DMS79 (cell line): ENCODE measurements around the gene EIF4EBP3.
A peak's percentile ranks its signal among the peaks of the same experiment; 100 is the strongest.

Source experiments
- DNase-seq: peaks from one replicate; lab custom pipeline; 2025; lab: John Stamatoyannopoulos, UW

Gene EIF4EBP3

DNA sequence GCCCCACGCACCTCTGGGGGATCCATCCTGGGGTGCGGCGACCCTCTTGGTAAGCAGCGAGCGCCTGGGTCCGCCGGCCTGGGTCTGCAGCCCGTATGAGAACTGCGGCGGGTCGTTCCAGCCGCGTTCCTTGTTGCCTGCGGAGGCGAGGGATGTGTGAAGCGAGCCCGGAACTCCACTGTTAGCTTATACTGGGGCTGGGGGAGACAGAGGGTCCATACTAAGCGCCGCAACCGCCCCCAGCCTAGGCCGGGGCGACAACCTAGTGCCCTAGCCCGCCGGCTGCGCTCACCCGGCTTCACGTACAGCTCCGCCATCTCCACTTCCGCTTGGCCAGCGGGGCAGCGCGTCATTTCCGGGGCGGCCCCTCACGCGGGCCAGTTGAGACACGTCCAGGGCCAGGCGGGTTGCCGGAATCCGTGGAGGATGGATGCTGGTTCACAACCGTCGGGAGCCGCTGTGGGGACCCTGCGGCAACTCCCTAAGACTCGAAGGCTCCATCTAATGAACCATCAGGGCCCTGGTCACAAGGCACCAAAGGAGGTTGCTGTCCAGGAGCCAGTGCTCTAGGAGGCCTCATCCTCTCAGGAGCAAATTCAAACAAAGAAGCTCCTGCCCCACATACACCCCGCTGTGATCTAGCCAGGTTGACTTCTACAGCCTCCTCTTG, 9.8 kb downstream of the EIF4EBP3 start, which contains the start of gene SRA1:
Gene SRA1, minus strand, starts transcription at position 338 of the 670 bp plus-strand sequence. Its CDS starts 21 bp downstream, at position 317.
- peak; percentile 68 for DNase-seq

DNA sequence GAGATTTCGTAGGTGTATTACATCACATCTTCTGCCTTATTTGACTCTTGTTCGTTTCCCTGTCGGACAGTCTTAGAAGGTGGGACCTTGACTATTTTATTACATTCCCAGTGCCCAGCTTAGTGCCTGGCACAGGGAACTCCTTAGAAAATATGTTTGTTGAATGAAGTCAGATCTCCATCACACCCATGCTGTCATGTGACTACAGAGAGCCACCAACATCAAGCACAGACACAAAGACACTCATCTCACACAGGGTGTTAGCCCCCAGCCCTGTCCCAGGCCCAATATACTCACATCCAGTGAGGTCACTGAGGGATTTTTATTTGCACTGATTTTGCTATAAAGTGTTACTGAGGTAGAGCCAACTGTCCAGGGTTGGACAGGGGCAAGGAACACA, 10.5 kb downstream of the EIF4EBP3 start:
- DNase-seq = no peak

DNA sequence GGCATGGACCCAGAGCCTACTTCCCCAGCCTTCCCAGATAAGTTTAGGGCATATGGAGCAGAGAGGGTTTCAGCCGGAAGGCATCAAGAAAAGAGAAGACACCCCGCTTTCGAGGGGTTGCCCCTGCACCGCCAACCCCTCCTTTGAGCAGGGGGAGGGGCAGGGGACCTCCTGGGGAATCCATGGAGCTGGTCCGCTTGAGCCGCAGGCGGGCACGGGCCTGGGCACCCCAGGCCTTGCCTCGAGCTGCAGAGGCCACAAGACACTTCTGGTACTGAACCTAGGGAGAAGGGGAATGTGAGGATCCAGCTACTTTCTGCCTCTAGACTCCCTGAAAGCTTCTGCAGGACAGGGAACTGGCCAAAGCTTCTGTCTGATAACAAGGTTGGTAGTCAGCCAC, 11.1 kb downstream of the EIF4EBP3 start:
- DNase-seq = no peak

DNA sequence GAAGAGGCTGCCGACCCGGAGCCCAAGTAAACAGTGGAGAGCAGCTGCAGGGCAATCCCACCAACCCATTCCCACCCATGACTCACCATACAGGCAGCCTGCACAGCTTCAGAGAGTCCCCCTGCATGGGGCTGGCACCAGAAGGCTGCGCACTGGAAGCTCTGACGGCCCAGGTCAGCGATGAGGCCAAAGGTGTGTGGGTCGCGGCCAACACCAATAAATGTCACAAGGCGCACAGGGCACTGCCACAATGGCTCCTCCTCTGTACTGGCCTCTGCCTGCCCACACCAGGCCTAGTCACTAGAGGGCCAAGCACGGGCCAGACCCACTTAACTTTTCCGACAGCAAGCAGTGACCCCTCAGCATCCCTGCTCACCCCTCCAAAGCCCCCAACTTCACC, 12.8 kb downstream of the EIF4EBP3 start:
- no peak for DNase-seq

DNA sequence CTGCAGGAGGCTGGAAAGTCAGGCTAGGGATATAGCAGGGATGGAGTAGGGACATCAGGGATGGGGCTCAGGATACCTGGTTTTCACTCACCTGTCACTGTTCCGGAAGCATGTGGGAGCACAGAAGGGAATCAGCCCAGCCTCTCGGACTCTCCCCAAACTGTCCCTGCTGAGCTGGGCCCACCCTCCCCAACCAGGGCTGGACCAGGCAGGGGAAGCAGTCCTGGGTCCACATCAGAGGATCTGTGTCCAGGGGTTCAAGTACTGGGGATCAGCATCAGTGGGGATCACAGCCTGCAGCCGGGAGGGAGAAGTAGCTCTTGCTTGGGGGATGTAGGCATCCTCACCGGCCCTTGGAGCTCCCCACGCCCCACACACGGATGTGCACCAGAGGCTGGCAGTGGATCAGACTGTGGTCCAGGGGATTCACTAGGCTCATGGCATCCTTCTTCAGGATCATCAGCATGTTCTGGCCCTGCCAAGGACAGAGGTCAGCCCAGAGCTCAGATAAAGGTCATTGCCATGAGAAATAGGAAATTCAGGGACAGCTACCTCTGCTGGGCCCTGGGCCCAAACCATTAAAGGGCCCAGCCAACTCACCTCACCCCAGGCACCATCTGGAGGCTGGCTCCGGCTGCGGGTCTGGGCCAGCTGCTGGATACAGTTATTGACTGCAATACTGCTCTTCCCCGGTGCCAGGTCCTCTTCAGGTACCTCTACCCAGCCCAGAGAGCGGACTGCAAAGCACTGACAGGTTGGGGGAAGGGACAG, 14.5 kb downstream of the EIF4EBP3 start:
- no peak for DNase-seq

DNA sequence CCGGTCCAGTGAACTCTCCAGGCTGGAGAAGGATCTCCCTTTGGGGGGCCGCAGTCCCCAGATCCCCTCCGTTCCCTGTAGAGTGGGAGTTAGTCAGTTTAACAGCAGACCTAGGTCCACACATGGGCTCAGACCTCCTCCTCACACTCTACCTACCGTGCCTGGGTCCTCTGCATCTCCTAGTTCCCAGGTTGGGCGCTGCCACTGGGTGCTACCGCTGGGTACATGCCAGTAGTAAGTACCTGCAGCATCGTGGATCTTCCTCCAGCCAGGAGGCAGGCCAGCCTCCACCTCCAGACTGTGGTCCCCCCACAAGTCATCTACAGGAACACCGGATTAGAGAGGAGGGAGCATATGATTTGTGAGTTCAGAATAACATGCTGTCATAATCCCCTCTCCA, 16.1 kb downstream of the EIF4EBP3 start:
- no peak for DNase-seq

DNA sequence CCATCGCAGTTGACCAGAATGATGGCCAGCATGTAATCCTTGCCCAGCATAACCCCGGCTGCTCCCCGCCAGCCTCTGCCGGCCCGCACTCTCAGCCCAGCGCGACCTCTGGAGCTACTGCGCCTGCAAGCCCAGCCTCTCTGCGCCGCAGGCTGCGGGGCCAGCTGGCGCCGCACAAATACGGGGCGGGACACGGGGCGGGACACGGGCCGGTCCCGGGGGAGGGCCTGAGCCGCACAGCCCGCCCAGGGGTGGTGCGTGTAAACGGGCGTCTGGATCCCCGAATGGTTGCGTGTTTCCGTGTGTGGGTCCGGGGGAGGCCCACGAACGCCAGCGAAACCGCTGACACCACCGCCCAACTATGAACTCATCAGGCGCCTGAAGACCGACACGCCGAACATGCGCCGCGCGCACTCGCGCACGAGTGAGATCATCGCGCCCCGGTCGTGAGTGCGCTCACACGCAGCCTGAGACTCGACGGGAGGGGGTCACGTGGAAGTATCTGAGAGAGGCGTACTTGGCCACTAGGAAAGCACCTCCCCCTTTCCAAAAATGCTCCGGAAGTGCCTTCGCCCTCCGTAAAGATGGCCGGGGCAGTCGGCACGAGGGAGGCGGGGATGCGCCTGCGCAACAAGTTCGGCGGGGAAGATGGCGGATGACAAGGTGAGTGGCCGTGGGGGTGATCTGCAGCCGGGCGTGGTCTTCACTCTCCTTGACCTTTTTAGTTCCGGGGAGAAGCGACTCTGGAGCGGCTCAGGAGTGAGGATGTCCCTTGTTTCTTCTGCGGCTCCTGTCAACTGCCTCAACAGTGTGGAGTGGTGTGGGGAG, 16.9 kb downstream of the EIF4EBP3 start, which contains the start of the genes APBB3 and SLC35A4:
Gene APBB3, minus strand, starts transcription at position 403 of the 828 bp plus-strand sequence. Its CDS starts 353 bp downstream, at position 50.
Gene SLC35A4, plus strand, starts transcription at position 633 of the 828 bp plus-strand sequence. CDS start 2,342 bp downstream, outside the sequence.
- DNase-seq = peak; percentile 87

DNA sequence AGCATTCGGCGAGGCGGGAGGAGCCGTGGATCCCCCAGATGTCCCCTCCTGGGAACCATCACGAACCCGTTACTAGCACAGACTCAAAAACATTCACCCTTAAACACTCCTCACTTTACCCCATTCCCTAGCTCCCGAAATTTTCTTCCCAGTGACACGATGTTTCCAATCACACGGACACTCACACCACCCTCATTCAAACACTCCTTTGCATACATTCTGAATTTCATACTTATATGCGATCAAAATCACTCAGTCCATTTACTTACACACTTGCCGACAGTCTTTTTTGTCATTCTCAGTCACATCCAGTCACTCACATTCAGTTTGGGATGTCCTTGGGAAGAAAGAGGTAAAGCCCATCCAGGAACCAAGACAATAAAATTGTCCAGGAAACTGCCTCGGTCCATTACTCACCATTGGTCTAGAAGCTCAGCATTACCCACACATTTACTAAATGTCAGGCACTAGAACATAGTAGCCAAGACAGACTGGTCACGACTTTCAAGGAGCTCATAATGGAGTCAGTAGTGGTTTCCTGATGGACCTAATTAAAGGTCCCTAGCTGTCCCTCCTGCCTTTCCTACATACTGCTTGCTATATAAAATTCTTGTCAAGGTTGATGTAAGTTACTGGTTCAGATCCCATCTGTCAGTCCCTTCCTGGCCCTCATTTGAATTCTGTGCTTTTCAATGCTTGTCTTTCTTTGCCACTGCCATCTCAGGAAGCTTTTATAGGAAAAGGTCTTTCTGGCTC, 17.7 kb downstream of the EIF4EBP3 start:
- no peak for DNase-seq

DNA sequence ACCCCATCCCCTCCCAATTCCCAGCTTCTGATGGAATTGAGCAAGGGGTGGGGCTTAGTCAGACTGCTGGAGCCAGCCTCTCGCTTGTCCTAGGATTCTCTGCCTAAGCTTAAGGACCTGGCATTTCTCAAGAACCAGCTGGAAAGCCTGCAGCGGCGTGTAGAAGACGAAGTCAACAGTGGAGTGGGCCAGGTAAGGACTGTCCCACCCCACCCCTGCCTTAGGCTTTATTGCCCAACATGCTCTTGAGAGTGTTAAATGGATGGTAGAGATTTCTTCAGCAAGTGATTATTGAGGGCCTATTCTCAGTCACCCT, 18.3 kb downstream of the EIF4EBP3 start:
- no peak for DNase-seq

DNA sequence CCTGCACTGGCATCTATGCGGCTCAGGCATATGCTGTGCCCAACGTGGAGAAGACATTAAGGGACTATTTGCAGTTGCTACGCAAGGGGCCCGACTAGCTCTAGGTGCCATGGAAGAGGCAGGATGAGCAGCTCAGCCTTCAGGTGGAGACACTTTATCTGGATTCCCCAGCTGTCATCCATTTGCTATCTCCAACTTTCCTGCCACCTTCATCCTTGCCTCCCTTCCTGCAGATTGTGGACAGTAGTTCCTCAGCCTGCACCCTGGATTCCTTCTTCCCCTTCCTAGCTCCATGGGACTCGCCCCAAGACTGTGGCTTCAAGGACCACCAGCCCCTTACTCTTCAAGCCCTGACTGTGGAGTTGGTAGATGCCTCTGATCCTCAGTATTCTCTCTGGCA, 19.2 kb downstream of the EIF4EBP3 start:
- DNase-seq = no peak

DNA sequence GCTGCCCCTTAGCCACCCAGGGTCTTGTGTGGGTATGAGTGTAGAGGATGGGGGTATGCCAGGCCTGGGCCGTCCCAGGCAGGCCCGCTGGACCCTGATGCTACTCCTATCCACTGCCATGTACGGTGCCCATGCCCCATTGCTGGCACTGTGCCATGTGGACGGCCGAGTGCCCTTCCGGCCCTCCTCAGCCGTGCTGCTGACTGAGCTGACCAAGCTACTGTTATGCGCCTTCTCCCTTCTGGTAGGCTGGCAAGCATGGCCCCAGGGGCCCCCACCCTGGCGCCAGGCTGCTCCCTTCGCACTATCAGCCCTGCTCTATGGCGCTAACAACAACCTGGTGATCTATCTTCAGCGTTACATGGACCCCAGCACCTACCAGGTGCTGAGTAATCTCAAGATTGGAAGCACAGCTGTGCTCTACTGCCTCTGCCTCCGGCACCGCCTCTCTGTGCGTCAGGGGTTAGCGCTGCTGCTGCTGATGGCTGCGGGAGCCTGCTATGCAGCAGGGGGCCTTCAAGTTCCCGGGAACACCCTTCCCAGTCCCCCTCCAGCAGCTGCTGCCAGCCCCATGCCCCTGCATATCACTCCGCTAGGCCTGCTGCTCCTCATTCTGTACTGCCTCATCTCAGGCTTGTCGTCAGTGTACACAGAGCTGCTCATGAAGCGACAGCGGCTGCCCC, 19.8 kb downstream of the EIF4EBP3 start:
- DNase-seq = no peak

DNA sequence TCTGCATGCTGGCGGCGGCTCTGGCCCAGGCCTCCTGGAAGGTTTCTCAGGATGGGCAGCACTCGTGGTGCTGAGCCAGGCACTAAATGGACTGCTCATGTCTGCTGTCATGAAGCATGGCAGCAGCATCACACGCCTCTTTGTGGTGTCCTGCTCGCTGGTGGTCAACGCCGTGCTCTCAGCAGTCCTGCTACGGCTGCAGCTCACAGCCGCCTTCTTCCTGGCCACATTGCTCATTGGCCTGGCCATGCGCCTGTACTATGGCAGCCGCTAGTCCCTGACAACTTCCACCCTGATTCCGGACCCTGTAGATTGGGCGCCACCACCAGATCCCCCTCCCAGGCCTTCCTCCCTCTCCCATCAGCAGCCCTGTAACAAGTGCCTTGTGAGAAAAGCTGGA, 20.4 kb downstream of the EIF4EBP3 start:
- DNase-seq = no peak

DNA sequence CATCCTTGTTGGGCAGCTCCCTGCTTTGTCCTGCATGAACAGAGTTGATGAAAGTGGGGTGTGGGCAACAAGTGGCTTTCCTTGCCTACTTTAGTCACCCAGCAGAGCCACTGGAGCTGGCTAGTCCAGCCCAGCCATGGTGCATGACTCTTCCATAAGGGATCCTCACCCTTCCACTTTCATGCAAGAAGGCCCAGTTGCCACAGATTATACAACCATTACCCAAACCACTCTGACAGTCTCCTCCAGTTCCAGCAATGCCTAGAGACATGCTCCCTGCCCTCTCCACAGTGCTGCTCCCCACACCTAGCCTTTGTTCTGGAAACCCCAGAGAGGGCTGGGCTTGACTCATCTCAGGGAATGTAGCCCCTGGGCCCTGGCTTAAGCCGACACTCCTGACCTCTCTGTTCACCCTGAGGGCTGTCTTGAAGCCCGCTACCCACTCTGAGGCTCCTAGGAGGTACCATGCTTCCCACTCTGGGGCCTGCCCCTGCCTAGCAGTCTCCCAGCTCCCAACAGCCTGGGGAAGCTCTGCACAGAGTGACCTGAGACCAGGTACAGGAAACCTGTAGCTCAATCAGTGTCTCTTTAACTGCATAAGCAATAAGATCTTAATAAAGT, 21.1 kb downstream of the EIF4EBP3 start:
- no peak for DNase-seq

DNA sequence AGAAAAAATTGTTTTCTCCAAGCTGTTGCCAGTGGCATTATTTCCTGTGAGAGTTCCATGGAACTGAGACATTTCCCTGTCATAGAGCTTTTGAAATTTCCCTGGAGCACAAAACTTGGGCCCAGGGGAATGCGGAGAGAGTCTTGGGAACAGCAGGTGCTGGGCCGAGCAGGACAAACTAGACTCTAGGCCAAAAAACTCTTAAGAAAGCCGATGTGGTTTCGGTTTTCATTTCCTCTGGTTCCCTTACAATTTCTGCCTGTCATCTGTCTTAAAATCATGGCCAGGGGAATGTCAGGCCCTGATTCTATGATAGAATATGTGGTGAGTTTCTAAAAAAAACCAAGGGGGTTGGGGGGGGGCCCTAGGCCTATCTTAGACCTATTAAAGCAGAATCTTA, 21.7 kb downstream of the EIF4EBP3 start:
- no peak for DNase-seq

DNA sequence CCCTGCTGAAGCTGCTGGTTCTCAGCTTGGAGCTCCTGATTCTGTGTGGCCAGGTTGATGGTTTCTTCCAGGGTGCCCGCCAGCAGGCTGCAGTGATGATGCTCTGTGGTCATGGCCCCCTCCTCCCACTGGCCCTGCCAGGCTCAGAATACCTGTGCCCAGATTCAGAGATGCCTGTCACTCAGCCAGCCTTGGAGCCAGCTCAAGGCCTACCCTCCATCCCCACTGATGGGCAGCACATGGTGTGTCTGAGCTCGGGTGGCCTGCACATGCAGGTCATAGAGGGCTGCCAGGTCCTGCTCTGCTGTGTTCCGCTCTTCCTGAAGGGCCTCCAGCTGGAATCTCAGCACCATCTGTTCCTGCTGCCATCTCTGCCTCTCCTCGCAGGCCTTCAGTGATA, 22.6 kb downstream of the EIF4EBP3 start:
- no peak for DNase-seq

DNA sequence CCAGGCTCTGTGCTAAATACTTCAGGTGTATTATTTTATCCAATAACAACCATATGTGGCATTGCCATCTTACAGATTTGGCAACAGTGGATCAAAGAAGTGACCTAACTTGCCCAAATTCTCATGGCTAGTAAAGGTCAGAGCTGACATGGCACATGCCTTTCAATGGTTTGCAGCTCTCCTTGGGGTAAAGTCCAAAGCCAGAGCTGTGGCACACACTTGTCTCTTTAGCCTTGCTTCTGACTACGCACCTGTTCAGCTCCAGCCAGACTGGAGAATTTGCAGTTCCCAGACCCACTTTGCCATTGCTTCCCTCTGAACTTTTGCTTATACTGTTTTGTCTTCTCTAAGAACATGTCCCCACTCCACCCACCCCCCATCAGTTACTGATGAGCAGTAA, 23.0 kb downstream of the EIF4EBP3 start:
- no peak for DNase-seq

DNA sequence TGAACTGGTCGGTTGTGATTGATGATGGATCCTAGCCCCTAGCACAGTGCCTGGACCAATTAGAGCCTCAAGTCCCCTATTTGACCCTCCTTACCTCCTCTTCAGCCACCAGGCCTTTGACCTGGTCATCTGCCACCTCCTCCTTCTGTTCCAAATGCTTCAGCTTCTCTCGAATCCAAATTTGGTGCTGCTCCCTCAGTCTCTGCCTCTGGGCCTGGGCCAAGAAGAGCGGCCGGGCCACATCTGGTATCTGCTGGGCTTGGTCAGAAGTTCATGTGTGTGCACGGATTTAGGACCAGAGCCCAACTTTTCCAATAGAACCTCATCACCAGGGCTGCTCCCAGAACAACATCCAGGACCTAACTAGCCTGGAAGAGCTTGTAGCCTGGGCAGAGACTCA, 23.6 kb downstream of the EIF4EBP3 start:
- no peak for DNase-seq

DNA sequence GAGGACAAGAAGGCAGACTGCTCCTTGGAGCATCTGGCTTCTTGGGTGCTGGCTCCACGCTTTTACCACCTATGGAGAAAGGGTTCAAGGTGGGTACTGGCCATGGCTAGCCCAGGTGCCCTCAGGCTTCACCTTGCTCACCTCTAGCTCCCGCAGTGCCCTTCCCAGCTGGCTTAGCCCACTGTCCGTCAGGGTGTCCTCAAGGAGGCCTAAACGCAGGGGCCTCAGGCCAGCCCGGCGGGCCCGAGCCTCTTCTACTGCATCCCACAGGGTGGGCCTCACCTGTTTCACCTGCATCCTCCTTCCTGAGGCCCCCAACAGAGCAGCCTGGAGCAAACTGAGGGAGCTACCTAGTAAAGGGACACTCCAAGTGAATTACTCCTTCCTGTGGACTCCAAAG, 26.2 kb downstream of the EIF4EBP3 start:
- no peak for DNase-seq

DNA sequence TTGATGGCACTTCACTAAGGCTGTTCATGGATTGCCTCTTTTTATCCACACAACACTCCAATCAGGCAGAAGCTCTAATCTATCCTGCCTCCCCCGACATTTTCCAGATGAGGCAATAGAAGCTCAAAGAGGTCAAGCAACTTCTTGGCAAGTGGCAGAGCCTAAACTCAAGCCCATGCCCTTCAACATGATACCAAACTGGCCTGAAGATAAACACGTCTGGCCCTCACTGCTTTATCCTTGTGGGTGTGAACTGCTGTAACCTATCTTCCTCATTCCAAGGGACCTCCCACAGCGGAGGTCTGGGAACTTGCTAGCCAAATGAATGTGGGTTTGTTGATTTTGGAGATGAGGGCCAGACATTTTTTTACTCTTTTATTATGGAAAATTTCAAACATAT, 26.7 kb downstream of the EIF4EBP3 start:
- DNase-seq = no peak

DNA sequence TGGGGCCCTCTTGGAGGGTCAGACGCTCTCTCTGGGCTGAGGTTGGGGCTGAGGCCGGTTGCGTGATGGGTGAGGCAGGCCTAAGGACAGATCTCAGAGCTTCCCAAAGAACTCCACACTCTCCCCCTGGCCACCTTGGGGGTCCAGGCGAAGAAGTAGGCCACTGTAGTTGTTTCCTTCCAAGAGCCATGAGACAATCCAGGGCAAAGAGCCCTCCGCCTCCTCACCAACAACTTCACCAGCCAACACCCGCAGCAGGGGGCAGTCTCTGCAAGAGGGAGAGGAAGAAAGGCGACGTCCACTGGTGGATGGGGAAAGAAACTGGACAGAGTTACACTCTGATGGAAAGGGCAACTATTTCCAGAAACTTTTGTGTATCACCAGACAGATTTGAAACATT, 27.8 kb downstream of the EIF4EBP3 start:
- no peak for DNase-seq

DNA sequence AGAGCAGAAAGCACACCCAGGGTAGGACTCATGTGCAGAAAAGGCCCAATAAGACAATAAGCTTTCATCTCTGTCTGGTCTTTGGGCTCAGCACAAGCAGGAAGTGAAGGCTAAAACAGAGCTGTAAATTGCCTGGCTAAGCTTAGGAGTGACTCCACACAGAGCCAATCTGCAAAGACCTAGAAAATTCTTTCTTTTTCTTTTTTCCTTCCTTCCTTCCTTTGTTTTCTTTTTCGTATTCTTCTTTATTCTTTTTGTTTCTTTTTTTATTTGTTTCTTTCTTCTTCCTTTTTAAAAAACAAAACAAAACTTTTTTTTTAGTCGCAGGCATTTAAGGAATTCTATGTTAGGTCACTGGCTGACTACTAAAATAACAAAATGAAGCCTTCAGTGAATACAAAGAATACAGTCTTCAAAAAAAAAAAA, 29.3 kb downstream of the EIF4EBP3 start:
- no peak for DNase-seq
